ENCODE measurements around the gene RALGDS.

- TF ChIP-seq CTCF (IDR thresholded peaks at IDR 0.05) = no peak
- no peak for TF ChIP-seq POLR2A (IDR thresholded peaks at IDR 0.05)
These were observed 65.1 kb downstream of the RALGDS start for GRCh38 chr9:133055788-133056420.
